GM12801 (cell line): ENCODE data around the gene KRTAP4-7.
"Not testable (repeated sequence)": the region's sequence is repeated elsewhere in the genome, so short reads cannot be mapped to it uniquely, and the experiment has no call there.

Experiments
- TF ChIP-seq, protein P1 (sequence below): IDR thresholded peaks from one replicate; pipeline ENCODE4 v1.5.1; 2011; ENCODE audit warnings: control low read depth; ENCODE audit not compliant: insufficient read length; ENCODE audit errors: extremely low read depth

Gene KRTAP4-7

DNA sequence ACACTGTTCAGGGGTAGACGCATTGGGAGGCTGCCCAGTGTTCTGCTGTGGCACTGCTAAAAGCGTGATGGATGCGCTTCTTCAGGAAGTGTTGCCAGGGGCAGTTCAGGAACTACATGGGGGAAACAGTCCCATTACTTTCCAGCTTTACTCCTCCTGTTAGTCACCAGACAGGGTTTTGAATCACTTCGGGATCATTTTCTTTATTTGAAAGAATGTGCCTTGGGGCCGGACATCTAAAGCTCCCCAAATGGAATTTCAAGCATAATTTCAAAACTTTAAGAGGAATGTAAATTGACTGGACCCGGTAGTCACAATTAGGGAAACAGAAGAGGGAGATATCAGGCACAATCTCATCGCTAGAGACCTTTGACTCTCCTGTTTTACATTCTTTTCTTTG lies 35.5 kb upstream of the KRTAP4-7 start:
- TF ChIP-seq, protein P1, sequence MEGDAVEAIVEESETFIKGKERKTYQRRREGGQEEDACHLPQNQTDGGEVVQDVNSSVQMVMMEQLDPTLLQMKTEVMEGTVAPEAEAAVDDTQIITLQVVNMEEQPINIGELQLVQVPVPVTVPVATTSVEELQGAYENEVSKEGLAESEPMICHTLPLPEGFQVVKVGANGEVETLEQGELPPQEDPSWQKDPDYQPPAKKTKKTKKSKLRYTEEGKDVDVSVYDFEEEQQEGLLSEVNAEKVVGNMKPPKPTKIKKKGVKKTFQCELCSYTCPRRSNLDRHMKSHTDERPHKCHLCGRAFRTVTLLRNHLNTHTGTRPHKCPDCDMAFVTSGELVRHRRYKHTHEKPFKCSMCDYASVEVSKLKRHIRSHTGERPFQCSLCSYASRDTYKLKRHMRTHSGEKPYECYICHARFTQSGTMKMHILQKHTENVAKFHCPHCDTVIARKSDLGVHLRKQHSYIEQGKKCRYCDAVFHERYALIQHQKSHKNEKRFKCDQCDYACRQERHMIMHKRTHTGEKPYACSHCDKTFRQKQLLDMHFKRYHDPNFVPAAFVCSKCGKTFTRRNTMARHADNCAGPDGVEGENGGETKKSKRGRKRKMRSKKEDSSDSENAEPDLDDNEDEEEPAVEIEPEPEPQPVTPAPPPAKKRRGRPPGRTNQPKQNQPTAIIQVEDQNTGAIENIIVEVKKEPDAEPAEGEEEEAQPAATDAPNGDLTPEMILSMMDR = no peak

- TF ChIP-seq, protein P1 = no peak
These were observed 34.8 kb upstream of the KRTAP4-7 start for GRCh38 chr17:41049110-41049509.

GRCh38 chr17:41052566-41052965 lies 31.4 kb upstream of the KRTAP4-7 start:
- TF ChIP-seq, protein P1 = no peak

DNA sequence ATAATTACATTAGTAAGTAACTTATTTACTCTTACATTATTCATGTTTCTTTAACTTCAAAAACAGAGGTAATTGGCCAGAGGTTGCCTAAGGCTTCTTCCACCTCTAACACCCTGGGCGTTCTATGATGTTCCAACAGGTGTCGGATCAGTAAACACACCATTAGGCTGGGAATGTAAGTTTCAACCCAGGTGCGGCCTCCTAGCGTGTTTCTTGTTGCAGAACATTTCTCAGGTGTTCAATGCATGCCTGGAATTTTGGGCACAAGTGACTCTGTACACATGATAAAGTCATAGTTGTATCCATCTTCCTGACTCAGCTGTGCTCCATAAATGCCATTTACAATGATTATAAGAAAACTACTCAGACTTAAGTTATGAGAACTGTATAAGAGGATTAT lies 29.9 kb upstream of the KRTAP4-7 start:
- TF ChIP-seq, protein P1 = no peak

DNA sequence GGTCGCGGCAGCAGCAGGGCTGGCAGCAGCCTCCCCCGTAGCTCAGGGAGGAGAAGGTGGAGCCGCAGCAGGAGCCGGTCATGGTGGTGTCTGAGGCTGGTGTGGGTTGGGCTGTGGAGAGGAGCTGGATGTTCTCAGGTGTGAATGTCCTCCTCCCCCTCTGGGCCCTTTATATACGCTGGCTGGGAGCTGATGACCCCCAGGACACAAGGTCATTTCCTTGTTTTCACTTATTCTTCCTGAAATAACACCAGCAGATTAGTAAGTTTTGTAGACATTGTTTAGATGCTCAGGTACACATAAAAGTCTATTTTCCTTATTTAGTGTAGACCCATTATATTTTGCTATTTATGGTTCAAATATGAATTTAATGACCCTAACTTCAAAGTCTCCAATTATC lies 28.8 kb upstream of the KRTAP4-7 start, which contains the start of gene KRTAP2-2:
Gene KRTAP2-2, minus strand, starts transcription at position 101 of the 400 bp plus-strand sequence. Its CDS starts 19 bp downstream, at position 82.
- TF ChIP-seq, protein P1 = not testable (repeated sequence)

- TF ChIP-seq, protein P1 = no peak
These were observed 26.4 kb upstream of the KRTAP4-7 start for GRCh38 chr17:41057547-41057946.

- TF ChIP-seq, protein P1 = no peak
These were observed 25.2 kb upstream of the KRTAP4-7 start for GRCh38 chr17:41058741-41059140.

DNA sequence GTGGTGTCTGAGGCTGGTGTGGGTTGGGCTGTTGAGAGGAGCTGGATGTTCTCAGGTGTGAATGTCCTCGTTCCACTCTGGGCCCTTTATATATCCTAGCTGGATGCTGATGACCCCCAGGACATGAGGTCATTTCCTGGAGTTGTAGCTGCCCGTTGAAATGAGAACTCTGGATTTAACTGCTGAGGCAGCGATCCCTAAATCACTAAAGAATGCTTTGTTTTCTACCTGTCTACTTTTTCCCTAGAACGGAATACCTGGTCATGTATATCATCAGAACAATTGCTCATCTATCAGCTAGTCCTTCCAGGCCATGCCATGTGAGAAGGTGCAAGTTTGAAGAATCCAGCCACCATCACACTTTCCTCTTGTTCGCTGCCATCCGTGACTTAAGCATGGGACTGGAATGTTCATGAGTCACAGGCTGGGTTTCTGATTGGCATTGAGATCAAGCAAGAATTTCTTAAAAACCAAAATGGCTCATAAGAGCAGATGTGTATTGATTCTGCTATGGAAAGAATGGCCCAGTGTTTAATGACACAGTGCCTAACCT lies 23.8 kb upstream of the KRTAP4-7 start, which contains the start of gene KRTAP2-3:
Gene KRTAP2-3, minus strand, starts transcription at position 63 of the 553 bp plus-strand sequence. CDS start 64 bp downstream, outside the sequence.
- TF ChIP-seq, protein P1 = no peak
